HepG2 (cell line): ENCODE results near the gene AMOTL2. TPM values are rescaled to one million over a fixed set of nuclear protein-coding genes. Genes with fewer than 3 reads are reported as not detected.

ENCODE experiments used
- BRD4 ChIP-seq: sonication (generic); formaldehyde crosslinking; IDR thresholded peaks from 2 replicates; pipeline ENCODE4 v1.4.0; 2020; ENCODE audit warnings: missing genetic modification reagents
- CAMTA2 ChIP-seq: sonication (generic); formaldehyde crosslinking; IDR thresholded peaks from 2 replicates; pipeline ENCODE4 v1.4.0; 2020; ENCODE audit warnings: mild to moderate bottlenecking, missing genetic modification reagents, borderline replicate concordance
- ERF ChIP-seq: IDR thresholded peaks from 2 replicates; pipeline ENCODE4 v1.6.1; 2018; ENCODE audit warnings: missing biosample characterization, missing genetic modification reagents
- MAF1 ChIP-seq: sonication (generic); formaldehyde crosslinking; IDR thresholded peaks from 2 replicates; pipeline ENCODE4 v1.5.0; 2020; ENCODE audit warnings: missing genetic modification reagents, borderline replicate concordance
- NR1H2 ChIP-seq: sonication (generic); formaldehyde crosslinking; IDR thresholded peaks from 2 replicates; pipeline ENCODE4 v1.8.1; 2022; ENCODE audit warnings: low read depth, missing genetic modification reagents, borderline replicate concordance
- PHB2 ChIP-seq: fragments of 450-650 bp; IDR thresholded peaks from 2 replicates; pipeline ENCODE4 v1.6.1; 2018; ENCODE audit not compliant: partially characterized antibody
- RARA ChIP-seq: IDR thresholded peaks from 2 replicates; pipeline ENCODE4 v1.6.1; 2016; ENCODE audit warnings: missing genetic modification reagents, missing compliant biosample characterization
- SAP130 ChIP-seq: IDR thresholded peaks from 2 replicates; pipeline ENCODE4 v1.6.1; 2016; ENCODE audit warnings: low read depth
- SMAD1 ChIP-seq: sonication (generic); formaldehyde crosslinking; IDR thresholded peaks from 2 replicates; pipeline ENCODE4 v1.4.0; 2020; ENCODE audit warnings: missing genetic modification reagents, low read depth, mild to moderate bottlenecking, borderline replicate concordance
- SMARCE1 ChIP-seq: fragments of 450-650 bp; IDR thresholded peaks from 2 replicates; pipeline ENCODE4 v1.6.1; 2017; ENCODE audit warnings: borderline replicate concordance
- SP140L ChIP-seq: sonication (generic); formaldehyde crosslinking; IDR thresholded peaks from 2 replicates; pipeline ENCODE4 v1.4.0; 2020; ENCODE audit warnings: missing genetic modification reagents, borderline replicate concordance
- SPEN ChIP-seq: sonication (generic); formaldehyde crosslinking; IDR thresholded peaks from 2 replicates; pipeline ENCODE4 v1.5.1; 2020; ENCODE audit warnings: low read depth, mild to moderate bottlenecking, missing genetic modification reagents
- ZFY ChIP-seq: sonication (generic); formaldehyde crosslinking; IDR thresholded peaks from 2 replicates; pipeline ENCODE4 v1.4.0; 2020; ENCODE audit warnings: missing genetic modification reagents
- ZNF17 ChIP-seq: sonication (generic); formaldehyde crosslinking; IDR thresholded peaks from 2 replicates; pipeline ENCODE4 v1.5.0; 2020; ENCODE audit warnings: mild to moderate bottlenecking, missing genetic modification reagents
- ZNF234 ChIP-seq: sonication (generic); formaldehyde crosslinking; conservative IDR thresholded peaks from 2 replicates; pipeline ENCODE4 v1.5.1; 2020; ENCODE audit warnings: mild to moderate bottlenecking, missing genetic modification reagents
- ZNF253 ChIP-seq: sonication (generic); formaldehyde crosslinking; IDR thresholded peaks from 2 replicates; pipeline ENCODE4 v1.8.0; 2022; ENCODE audit warnings: mild to moderate bottlenecking, missing genetic modification reagents, borderline replicate concordance
- ZNF30 ChIP-seq: sonication (generic); formaldehyde crosslinking; IDR thresholded peaks from 2 replicates; pipeline ENCODE4 v1.5.0; 2020; ENCODE audit warnings: mild to moderate bottlenecking, missing genetic modification reagents
- ZNF7 ChIP-seq: IDR thresholded peaks from 2 replicates; pipeline ENCODE4 v1.6.1; 2016; ENCODE audit warnings: missing biosample characterization, missing genetic modification reagents
- polyA plus RNA-seq, 8 experiments: library from polyadenylated mRNA; depleted of rRNA in 3 of 8; stranded (reverse) in 7 of 8; unstranded in 1 of 8; fragments of >200 nt; fragmentation: Illumina TruSeq in 4 of 8; extraction: Trizol in 4 of 8; gene quantifications; 2 replicates each; pipeline versions ENCODE4 v1.2.1 to v1.2.3, GENCODE V29; 2011 to 2016; ENCODE audit warnings: low read depth in 4 of 8, missing spikeins in 1 of 8, mixed read lengths in 1 of 8; ENCODE audit not compliant: insufficient read depth in 1 of 8
- total RNA-seq, 5 experiments: library from RNA; depleted of rRNA; stranded (reverse); fragments of >200 nt; fragmentation: Illumina TruSeq; extraction: Trizol; gene quantifications; 2 replicates each; pipeline ENCODE4 v1.2.3, GENCODE V29; 2016; ENCODE audit warnings: low read depth in 1 of 5
- TF ChIP-seq, protein P1 (sequence below): sonication (generic); formaldehyde crosslinking; conservative IDR thresholded peaks from 2 replicates; pipeline ENCODE4 v1.8.1; 2023; ENCODE audit warnings: missing genetic modification reagents
- TF ChIP-seq, protein P2 (sequence below): sonication (generic); formaldehyde crosslinking; IDR thresholded peaks from 2 replicates; pipeline ENCODE4 v1.8.0; 2022; ENCODE audit warnings: mild to moderate bottlenecking, missing genetic modification reagents, moderate library complexity
- TF ChIP-seq, protein P3 (sequence below), 2 experiments: sonication (generic) in 1 of 2; formaldehyde crosslinking in 1 of 2; IDR thresholded peaks; 2 replicates each; pipeline versions ENCODE4 v1.6.1 to v1.9.0; 2014 to 2022; ENCODE audit warnings: antibody characterized with exemption in 1 of 2, borderline replicate concordance in 1 of 2, inconsistent platforms in 1 of 2, low read depth in 1 of 2, missing genetic modification reagents in 1 of 2
- TF ChIP-seq, protein P4 (sequence below): sonication (generic); formaldehyde crosslinking; IDR thresholded peaks from 2 replicates; pipeline ENCODE4 v1.4.0; 2020; ENCODE audit warnings: missing genetic modification reagents, borderline replicate concordance

Gene AMOTL2
- total and polyA plus RNA-seq, 2 of the 13 experiments (the other 11 are each of a cell fraction or from before 2014, with no cell fraction given) = 17.3 to 18.5 TPM

DNA sequence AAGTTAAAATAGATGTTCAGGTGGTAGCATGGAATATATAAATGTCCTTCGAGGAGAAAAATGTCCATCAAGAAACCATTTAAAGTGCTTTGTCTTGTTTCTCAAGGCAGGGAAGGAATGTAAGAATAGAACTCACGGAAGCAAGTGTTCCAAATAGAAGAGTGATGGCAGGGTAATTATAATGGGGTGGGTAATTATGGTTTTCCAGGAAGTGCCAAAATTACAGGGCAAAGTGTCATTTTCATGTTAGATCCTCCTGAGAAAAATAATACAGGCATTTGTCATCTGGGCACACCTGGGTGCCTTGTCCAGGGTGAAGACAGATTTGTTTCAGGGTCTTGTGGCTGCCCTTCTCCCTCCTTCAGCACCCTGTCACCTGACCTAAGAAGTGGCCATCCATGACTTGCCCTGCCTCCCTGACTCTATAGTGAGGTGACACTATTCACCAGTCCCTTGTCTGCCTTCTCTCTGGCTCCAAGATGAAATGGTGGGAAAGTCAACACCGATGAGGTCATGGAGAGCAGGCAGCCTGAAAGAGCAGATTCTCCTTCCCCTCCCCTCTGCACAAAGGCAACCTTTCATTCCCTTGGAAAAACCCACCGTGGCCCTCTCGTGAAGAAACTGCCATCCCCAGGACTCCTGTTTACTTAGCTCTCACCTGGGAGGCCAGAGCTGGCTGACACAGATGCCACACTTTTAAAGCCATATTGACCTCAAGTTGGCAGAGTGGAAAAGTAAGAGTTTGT lies 45.1 kb upstream of the AMOTL2 start (continued):
- no peak for TF ChIP-seq PHB2
- TF ChIP-seq ZNF17 (CRISPR knock-in tag) = no peak
- TF ChIP-seq SMAD1 (CRISPR knock-in tag) = no peak
- peak; percentile 36; the same call in 1 of the 2 replicates for TF ChIP-seq ZFY (CRISPR knock-in tag)
- TF ChIP-seq NR1H2 (CRISPR knock-in tag) = no peak
- no peak for TF ChIP-seq BRD4
- no peak for TF ChIP-seq ZNF30 (CRISPR knock-in tag)
- TF ChIP-seq, protein P1, sequence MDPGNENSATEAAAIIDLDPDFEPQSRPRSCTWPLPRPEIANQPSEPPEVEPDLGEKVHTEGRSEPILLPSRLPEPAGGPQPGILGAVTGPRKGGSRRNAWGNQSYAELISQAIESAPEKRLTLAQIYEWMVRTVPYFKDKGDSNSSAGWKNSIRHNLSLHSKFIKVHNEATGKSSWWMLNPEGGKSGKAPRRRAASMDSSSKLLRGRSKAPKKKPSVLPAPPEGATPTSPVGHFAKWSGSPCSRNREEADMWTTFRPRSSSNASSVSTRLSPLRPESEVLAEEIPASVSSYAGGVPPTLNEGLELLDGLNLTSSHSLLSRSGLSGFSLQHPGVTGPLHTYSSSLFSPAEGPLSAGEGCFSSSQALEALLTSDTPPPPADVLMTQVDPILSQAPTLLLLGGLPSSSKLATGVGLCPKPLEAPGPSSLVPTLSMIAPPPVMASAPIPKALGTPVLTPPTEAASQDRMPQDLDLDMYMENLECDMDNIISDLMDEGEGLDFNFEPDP (CRISPR knock-in tag) = no peak
- no peak for TF ChIP-seq ZNF7 (CRISPR knock-in tag)
- no peak for TF ChIP-seq SMARCE1
- TF ChIP-seq, protein P2, sequence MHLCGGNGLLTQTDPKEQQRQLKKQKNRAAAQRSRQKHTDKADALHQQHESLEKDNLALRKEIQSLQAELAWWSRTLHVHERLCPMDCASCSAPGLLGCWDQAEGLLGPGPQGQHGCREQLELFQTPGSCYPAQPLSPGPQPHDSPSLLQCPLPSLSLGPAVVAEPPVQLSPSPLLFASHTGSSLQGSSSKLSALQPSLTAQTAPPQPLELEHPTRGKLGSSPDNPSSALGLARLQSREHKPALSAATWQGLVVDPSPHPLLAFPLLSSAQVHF = no peak
- TF ChIP-seq SPEN (CRISPR knock-in tag) = no peak
- TF ChIP-seq SP140L (CRISPR knock-in tag) = no peak
- no peak for TF ChIP-seq ZNF234
- peak; percentile 72 for TF ChIP-seq SAP130 (CRISPR knock-in tag)
- no peak for TF ChIP-seq ZNF253 (CRISPR knock-in tag)
- TF ChIP-seq RARA (CRISPR knock-in tag) = peak; percentile 76
- no peak; the same call in 1 of the 2 replicates for TF ChIP-seq ERF (CRISPR knock-in tag)
- TF ChIP-seq, protein P3, sequence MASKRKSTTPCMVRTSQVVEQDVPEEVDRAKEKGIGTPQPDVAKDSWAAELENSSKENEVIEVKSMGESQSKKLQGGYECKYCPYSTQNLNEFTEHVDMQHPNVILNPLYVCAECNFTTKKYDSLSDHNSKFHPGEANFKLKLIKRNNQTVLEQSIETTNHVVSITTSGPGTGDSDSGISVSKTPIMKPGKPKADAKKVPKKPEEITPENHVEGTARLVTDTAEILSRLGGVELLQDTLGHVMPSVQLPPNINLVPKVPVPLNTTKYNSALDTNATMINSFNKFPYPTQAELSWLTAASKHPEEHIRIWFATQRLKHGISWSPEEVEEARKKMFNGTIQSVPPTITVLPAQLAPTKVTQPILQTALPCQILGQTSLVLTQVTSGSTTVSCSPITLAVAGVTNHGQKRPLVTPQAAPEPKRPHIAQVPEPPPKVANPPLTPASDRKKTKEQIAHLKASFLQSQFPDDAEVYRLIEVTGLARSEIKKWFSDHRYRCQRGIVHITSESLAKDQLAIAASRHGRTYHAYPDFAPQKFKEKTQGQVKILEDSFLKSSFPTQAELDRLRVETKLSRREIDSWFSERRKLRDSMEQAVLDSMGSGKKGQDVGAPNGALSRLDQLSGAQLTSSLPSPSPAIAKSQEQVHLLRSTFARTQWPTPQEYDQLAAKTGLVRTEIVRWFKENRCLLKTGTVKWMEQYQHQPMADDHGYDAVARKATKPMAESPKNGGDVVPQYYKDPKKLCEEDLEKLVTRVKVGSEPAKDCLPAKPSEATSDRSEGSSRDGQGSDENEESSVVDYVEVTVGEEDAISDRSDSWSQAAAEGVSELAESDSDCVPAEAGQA (IDR thresholded peaks at IDR 0.05; ENCODE audit: low read depth) = no peak
- TF ChIP-seq, protein P3 (CRISPR knock-in tag; IDR thresholded peaks at IDR 0.05; ENCODE audit: borderline replicate concordance) = no peak
- TF ChIP-seq, protein P4, sequence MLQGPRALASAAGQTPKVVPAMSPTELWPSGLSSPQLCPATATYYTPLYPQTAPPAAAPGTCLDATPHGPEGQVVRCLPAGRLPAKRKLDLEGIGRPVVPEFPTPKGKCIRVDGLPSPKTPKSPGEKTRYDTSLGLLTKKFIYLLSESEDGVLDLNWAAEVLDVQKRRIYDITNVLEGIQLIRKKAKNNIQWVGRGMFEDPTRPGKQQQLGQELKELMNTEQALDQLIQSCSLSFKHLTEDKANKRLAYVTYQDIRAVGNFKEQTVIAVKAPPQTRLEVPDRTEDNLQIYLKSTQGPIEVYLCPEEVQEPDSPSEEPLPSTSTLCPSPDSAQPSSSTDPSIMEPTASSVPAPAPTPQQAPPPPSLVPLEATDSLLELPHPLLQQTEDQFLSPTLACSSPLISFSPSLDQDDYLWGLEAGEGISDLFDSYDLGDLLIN (CRISPR knock-in tag) = no peak
- no peak for TF ChIP-seq CAMTA2 (CRISPR knock-in tag)
- TF ChIP-seq MAF1 = no peak
